Neural cell (in vitro differentiated cells): ENCODE measurements around the gene GRM5.

Source experiments
- CTCF ChIP-seq: fragments of 450-650 bp; IDR thresholded peaks from 2 replicates; pipeline ENCODE4 v1.5.1; 2014; ENCODE audit warnings: antibody characterized with exemption, mild to moderate bottlenecking, moderate library complexity; ENCODE audit not compliant: poor library complexity, severe bottlenecking
- EZH2 ChIP-seq: fragments of 200-600, 300-800 bp; shearing (Covaris generic), sonication (generic); IDR thresholded peaks from 2 replicates; pipeline ENCODE4 v1.6.1; 2014; ENCODE audit warnings: antibody characterized with exemption, low read length, borderline replicate concordance, mild to moderate bottlenecking; ENCODE audit not compliant: insufficient read depth, poor library complexity, severe bottlenecking
- POLR2AphosphoS5 ChIP-seq: IDR thresholded peaks from 2 replicates; pipeline ENCODE4 v1.6.1; 2012
- REST ChIP-seq: IDR thresholded peaks from 2 replicates; pipeline ENCODE4 v1.6.1; 2012; ENCODE audit warnings: borderline replicate concordance

DNA sequence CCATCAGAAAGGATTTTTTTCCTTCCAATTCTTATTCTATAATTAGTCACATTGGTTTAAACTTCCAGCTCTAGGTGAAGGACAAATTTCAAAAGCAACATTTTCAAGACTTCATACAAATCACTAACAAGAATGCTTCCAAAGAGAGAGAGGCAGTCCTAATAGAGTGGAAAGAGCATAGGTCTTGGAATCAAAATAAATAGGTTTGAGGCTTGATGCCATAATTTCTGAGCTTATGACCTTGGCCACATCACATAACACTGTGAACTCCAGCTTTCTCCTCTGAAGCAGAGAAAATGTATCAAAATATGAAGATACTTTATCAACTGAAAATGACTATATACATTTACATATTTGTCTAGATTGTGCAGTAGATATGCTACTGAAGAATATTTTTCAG is 246.8 kb downstream of the GRM5 start:
- no peak for TF ChIP-seq REST
- no peak for TF ChIP-seq CTCF
- no peak for TF ChIP-seq POLR2AphosphoS5
- TF ChIP-seq EZH2 = no peak
